WTC11 (cell line): ENCODE results near the gene ATPAF2. TPM values are rescaled to one million over a fixed set of nuclear protein-coding genes. Genes with fewer than 3 reads are reported as not detected.

Source experiments
- ATAC-seq: fragments of 200-7000 bp; cut with Tn5 transposase; 2 replicates; pipeline ENCODE4 v1.10.0; 2021; ENCODE audit warnings: mild to moderate bottlenecking, moderate library complexity
- CTCF ChIA-PET: fragments of 300-600 bp; sonication (Branson Sonifier 250); formaldehyde crosslinking; loops from one replicate; lab custom pipeline; 2021; ENCODE audit warnings: antibody characterized with exemption; lab: Charles Lee
- POLR2A ChIA-PET: fragments of 350-600 bp; sonication (Branson Sonifier 250); formaldehyde crosslinking; loops from one replicate; lab custom pipeline; 2021; ENCODE audit warnings: antibody characterized with exemption; lab: Charles Lee
- DNase-seq: peaks from one replicate; pipeline ENCODE4 v3.0.0; 2021; ENCODE audit warnings: low spot score
- H3K27ac Mint-ChIP-seq: 2 replicates; pipeline ENCODE4 v1.8.0; 2021; ENCODE audit warnings: mixed read lengths
- H3K27me3 Mint-ChIP-seq: 2 replicates; pipeline ENCODE4 v1.8.0; 2021; ENCODE audit warnings: low read depth, mild to moderate bottlenecking, moderate library complexity, mixed read lengths
- H3K36me3 Mint-ChIP-seq: 2 replicates; pipeline ENCODE4 v1.8.0; 2021; ENCODE audit warnings: mixed read lengths
- H3K4me1 Mint-ChIP-seq: 2 replicates; pipeline ENCODE4 v1.8.0; 2022; ENCODE audit warnings: mixed read lengths
- H3K4me3 Mint-ChIP-seq: 2 replicates; pipeline ENCODE4 v1.8.0; 2021; ENCODE audit warnings: mild to moderate bottlenecking, moderate library complexity, mixed read lengths
- H3K9me3 Mint-ChIP-seq: 2 replicates; pipeline ENCODE4 v1.8.0; 2021; ENCODE audit warnings: mixed read lengths
- FOXK1 ChIP-seq: sonication (generic); formaldehyde crosslinking; IDR thresholded peaks from 2 replicates; pipeline ENCODE4 v1.8.0; 2022; ENCODE audit warnings: mild to moderate bottlenecking, moderate library complexity, missing genetic modification reagents
- IRF2 ChIP-seq: sonication (generic); formaldehyde crosslinking; IDR thresholded peaks from 2 replicates; pipeline ENCODE4 v1.8.0; 2022; ENCODE audit warnings: low read depth, missing genetic modification reagents, borderline replicate concordance
- NFYB ChIP-seq: sonication (generic); formaldehyde crosslinking; conservative IDR thresholded peaks from 2 replicates; pipeline ENCODE4 v1.8.0; 2022; ENCODE audit warnings: low read depth, missing genetic modification reagents
- RORB ChIP-seq: fragments of 250-450 bp; sonication (Bioruptor Pico); IDR thresholded peaks from 2 replicates; pipeline ENCODE4 v1.9.0; 2021; ENCODE audit warnings: mild to moderate bottlenecking
- SMAD4 ChIP-seq: sonication (generic); formaldehyde crosslinking; IDR thresholded peaks from 2 replicates; pipeline ENCODE4 v1.8.0; 2022; ENCODE audit warnings: mild to moderate bottlenecking, missing genetic modification reagents
- SOX15 ChIP-seq: fragments of 250-450 bp; sonication (Bioruptor Pico); IDR thresholded peaks from 2 replicates; pipeline ENCODE4 v1.9.0; 2021; ENCODE audit warnings: mild to moderate bottlenecking
- SP1 ChIP-seq: sonication (generic); formaldehyde crosslinking; conservative IDR thresholded peaks from 2 replicates; pipeline ENCODE4 v1.8.1; 2022; ENCODE audit warnings: missing genetic modification reagents
- TEAD1 ChIP-seq: sonication (generic); formaldehyde crosslinking; IDR thresholded peaks from 2 replicates; pipeline ENCODE4 v1.8.0; 2022; ENCODE audit warnings: mild to moderate bottlenecking, missing genetic modification reagents
- ZBTB21 ChIP-seq: sonication (generic); formaldehyde crosslinking; IDR thresholded peaks from 2 replicates; pipeline ENCODE4 v1.8.1; 2023; ENCODE audit warnings: mild to moderate bottlenecking, missing genetic modification reagents, borderline replicate concordance
- ZNF263 ChIP-seq: sonication (generic); formaldehyde crosslinking; IDR thresholded peaks from 2 replicates; pipeline ENCODE4 v1.8.1; 2022; ENCODE audit warnings: low read depth, mild to moderate bottlenecking, moderate library complexity, missing genetic modification reagents
- ZNF396 ChIP-seq: fragments of 250-450 bp; sonication (Bioruptor Pico); IDR thresholded peaks from 2 replicates; pipeline ENCODE4 v1.8.0; 2021; ENCODE audit warnings: mild to moderate bottlenecking, moderate library complexity, borderline replicate concordance
- ZNF423 ChIP-seq: fragments of 250-450 bp; sonication (Bioruptor Pico); IDR thresholded peaks from 2 replicates; pipeline ENCODE4 v2.1.2; 2022; ENCODE audit warnings: mild to moderate bottlenecking, moderate library complexity
- total RNA-seq: library from RNA; stranded (reverse); gene quantifications from 3 replicates; pipeline ENCODE4 v1.2.3, GENCODE V29; 2021
- TF ChIP-seq, protein P1 (sequence below): fragments of 250-450 bp; sonication (Bioruptor Pico); conservative IDR thresholded peaks from 2 replicates; pipeline ENCODE4 v1.9.0; 2021; ENCODE audit warnings: mild to moderate bottlenecking
- TF ChIP-seq, protein P2 (sequence below): sonication (generic); formaldehyde crosslinking; IDR thresholded peaks from 2 replicates; pipeline ENCODE4 v1.8.1; 2023; ENCODE audit warnings: mild to moderate bottlenecking, missing genetic modification reagents, moderate library complexity
- TF ChIP-seq, protein P3 (sequence below): fragments of 250-450 bp; sonication (Bioruptor Pico); IDR thresholded peaks from 2 replicates; pipeline ENCODE4 v1.8.0; 2021; ENCODE audit warnings: mild to moderate bottlenecking
- TF ChIP-seq, protein P4 (sequence below): sonication (generic); formaldehyde crosslinking; IDR thresholded peaks from 2 replicates; pipeline ENCODE4 v1.8.0; 2022; ENCODE audit warnings: missing genetic modification reagents
- TF ChIP-seq, protein P5 (sequence below): sonication (generic); formaldehyde crosslinking; IDR thresholded peaks from 2 replicates; pipeline ENCODE4 v1.8.1; 2023; ENCODE audit warnings: mild to moderate bottlenecking, moderate library complexity, missing genetic modification reagents
- TF ChIP-seq, protein P6 (sequence below): sonication (generic); formaldehyde crosslinking; IDR thresholded peaks from 2 replicates; pipeline ENCODE4 v1.8.0; 2023; ENCODE audit warnings: mild to moderate bottlenecking, missing genetic modification reagents
- TF ChIP-seq, protein P7 (sequence below): sonication (generic); formaldehyde crosslinking; IDR thresholded peaks from 2 replicates; pipeline ENCODE4 v1.8.0; 2022; ENCODE audit warnings: mild to moderate bottlenecking, missing genetic modification reagents

The ATPAF2 gene
- total RNA-seq, 1 experiment from 2014 or later = 33.5 TPM

DNA sequence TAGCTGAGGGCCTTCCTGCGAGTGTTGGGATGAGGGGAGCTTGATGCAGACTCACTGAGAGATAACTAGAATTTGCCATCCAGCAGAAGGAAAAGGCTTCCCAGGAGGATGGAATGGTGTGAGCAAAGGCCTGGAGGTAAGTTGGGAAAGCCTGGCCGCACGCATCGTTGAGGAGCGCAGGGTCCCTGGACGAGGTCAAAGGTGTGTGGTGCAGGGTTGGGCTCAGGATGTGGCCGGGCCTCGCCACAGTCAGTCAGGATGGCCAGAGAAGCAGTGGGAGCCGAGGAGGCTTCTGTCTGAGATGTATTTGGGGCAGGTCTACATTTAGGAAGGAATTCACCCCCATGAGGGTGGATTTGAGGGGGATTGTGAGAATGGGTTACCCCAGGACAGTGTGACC lies 49.9 kb downstream of the ATPAF2 start (continued):
- TF ChIP-seq, protein P1, sequence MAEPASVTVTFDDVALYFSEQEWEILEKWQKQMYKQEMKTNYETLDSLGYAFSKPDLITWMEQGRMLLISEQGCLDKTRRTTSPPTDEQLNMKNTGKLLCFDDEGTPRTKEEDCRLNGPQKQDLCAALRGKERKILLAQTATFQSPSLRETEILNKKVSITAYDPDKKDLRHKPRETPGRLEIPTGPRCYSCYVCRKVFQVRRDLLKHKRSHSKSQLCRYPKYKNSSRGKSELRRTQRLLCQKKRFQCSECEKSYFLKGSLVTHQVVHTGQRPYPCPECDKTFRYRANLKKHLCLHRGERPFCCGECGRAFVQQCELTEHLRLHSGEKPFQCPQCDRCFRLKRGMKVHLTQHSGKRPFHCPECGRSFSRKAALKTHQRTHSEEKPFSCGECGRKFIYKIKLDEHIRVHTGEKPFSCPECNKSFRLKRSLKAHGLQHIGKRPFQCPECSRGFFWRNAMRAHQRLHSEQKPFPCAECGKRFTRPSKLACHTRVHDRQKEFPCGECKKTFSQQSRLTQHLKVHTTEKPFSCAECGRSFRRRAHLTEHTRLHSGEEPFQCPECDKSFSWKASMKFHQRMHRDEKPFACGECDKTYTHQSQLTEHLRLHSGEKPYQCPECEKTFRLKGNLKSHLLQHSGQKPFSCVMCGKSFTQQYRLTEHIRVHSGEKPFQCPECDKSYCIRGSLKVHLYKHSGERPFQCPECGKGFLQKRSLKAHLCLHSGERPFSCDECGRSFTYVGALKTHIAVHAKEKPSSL (CRISPR knock-in tag) = no peak
- no peak for TF ChIP-seq RORB (CRISPR knock-in tag)
- TF ChIP-seq, protein P2, sequence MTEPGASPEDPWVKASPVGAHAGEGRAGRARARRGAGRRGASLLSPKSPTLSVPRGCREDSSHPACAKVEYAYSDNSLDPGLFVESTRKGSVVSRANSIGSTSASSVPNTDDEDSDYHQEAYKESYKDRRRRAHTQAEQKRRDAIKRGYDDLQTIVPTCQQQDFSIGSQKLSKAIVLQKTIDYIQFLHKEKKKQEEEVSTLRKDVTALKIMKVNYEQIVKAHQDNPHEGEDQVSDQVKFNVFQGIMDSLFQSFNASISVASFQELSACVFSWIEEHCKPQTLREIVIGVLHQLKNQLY (CRISPR knock-in tag) = no peak
- TF ChIP-seq, protein P3, sequence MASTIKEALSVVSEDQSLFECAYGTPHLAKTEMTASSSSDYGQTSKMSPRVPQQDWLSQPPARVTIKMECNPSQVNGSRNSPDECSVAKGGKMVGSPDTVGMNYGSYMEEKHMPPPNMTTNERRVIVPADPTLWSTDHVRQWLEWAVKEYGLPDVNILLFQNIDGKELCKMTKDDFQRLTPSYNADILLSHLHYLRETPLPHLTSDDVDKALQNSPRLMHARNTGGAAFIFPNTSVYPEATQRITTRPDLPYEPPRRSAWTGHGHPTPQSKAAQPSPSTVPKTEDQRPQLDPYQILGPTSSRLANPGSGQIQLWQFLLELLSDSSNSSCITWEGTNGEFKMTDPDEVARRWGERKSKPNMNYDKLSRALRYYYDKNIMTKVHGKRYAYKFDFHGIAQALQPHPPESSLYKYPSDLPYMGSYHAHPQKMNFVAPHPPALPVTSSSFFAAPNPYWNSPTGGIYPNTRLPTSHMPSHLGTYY = no peak
- TF ChIP-seq, protein P4, sequence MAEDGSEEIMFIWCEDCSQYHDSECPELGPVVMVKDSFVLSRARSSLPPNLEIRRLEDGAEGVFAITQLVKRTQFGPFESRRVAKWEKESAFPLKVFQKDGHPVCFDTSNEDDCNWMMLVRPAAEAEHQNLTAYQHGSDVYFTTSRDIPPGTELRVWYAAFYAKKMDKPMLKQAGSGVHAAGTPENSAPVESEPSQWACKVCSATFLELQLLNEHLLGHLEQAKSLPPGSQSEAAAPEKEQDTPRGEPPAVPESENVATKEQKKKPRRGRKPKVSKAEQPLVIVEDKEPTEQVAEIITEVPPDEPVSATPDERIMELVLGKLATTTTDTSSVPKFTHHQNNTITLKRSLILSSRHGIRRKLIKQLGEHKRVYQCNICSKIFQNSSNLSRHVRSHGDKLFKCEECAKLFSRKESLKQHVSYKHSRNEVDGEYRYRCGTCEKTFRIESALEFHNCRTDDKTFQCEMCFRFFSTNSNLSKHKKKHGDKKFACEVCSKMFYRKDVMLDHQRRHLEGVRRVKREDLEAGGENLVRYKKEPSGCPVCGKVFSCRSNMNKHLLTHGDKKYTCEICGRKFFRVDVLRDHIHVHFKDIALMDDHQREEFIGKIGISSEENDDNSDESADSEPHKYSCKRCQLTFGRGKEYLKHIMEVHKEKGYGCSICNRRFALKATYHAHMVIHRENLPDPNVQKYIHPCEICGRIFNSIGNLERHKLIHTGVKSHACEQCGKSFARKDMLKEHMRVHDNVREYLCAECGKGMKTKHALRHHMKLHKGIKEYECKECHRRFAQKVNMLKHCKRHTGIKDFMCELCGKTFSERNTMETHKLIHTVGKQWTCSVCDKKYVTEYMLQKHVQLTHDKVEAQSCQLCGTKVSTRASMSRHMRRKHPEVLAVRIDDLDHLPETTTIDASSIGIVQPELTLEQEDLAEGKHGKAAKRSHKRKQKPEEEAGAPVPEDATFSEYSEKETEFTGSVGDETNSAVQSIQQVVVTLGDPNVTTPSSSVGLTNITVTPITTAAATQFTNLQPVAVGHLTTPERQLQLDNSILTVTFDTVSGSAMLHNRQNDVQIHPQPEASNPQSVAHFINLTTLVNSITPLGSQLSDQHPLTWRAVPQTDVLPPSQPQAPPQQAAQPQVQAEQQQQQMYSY (CRISPR knock-in tag) = no peak
- TF ChIP-seq, protein P5, sequence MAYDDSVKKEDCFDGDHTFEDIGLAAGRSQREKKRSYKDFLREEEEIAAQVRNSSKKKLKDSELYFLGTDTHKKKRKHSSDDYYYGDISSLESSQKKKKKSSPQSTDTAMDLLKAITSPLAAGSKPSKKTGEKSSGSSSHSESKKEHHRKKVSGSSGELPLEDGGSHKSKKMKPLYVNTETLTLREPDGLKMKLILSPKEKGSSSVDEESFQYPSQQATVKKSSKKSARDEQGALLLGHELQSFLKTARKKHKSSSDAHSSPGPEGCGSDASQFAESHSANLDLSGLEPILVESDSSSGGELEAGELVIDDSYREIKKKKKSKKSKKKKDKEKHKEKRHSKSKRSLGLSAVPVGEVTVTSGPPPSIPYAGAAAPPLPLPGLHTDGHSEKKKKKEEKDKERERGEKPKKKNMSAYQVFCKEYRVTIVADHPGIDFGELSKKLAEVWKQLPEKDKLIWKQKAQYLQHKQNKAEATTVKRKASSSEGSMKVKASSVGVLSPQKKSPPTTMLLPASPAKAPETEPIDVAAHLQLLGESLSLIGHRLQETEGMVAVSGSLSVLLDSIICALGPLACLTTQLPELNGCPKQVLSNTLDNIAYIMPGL (CRISPR knock-in tag) = no peak
- TF ChIP-seq FOXK1 (CRISPR knock-in tag) = no peak
- no peak for TF ChIP-seq TEAD1 (CRISPR knock-in tag)
- TF ChIP-seq, protein P6, sequence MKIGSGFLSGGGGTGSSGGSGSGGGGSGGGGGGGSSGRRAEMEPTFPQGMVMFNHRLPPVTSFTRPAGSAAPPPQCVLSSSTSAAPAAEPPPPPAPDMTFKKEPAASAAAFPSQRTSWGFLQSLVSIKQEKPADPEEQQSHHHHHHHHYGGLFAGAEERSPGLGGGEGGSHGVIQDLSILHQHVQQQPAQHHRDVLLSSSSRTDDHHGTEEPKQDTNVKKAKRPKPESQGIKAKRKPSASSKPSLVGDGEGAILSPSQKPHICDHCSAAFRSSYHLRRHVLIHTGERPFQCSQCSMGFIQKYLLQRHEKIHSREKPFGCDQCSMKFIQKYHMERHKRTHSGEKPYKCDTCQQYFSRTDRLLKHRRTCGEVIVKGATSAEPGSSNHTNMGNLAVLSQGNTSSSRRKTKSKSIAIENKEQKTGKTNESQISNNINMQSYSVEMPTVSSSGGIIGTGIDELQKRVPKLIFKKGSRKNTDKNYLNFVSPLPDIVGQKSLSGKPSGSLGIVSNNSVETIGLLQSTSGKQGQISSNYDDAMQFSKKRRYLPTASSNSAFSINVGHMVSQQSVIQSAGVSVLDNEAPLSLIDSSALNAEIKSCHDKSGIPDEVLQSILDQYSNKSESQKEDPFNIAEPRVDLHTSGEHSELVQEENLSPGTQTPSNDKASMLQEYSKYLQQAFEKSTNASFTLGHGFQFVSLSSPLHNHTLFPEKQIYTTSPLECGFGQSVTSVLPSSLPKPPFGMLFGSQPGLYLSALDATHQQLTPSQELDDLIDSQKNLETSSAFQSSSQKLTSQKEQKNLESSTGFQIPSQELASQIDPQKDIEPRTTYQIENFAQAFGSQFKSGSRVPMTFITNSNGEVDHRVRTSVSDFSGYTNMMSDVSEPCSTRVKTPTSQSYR = no peak

DNA sequence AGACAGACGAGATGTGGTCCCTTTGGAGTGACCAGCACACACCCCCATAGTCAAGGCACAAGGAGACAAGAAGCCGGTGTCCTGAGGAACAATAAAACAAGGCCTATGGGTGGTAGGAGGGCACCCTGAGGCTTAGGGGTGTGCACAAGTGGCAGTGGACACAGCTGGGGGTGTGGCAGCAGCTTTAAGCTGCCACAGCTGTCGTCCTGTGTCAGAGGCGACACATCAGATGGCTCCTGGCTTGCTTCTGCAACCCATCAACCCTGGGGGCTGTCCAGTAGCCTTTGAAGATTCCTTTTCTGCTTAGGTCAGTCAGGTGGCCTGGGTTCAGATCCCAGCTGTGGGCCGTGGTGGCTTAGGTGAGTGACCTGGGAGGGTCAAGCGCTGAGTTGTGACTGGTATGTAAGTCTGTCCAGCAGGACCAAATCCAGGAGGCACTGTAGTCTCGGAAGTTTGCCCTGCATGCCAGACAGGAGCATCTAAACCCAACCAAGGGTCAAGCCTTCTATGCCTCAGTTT lies 50.5 kb downstream of the ATPAF2 start:
- no peaks in the 10 kb centered on the region for H3K9me3 Mint-ChIP-seq
- no peaks in the 10 kb centered on the region for H3K36me3 Mint-ChIP-seq
- no peaks in the 10 kb centered on the region for H3K27me3 Mint-ChIP-seq
- H3K4me3 Mint-ChIP-seq = no peak overlapping the region
- no peaks in the 10 kb centered on the region for H3K4me1 Mint-ChIP-seq
- ChIA-PET POLR2A (no interaction called here), CTCF (interaction anchor here (1.2 to 2.1 kb wide), 3 partner anchors 19 to 129 kb away, joined by 3 to 9 read pairs (median 3); no protein-coding TSS in a partner anchor)
- DNase-seq (no peak), ATAC-seq (no peak)
- H3K27ac Mint-ChIP-seq = no peak overlapping the region
- TF ChIP-seq ZNF396 (no peak), NFYB (CRISPR knock-in tag) (no peak), IRF2 (CRISPR knock-in tag) (no peak), SP1 (CRISPR knock-in tag) (no peak), SMAD4 (CRISPR knock-in tag) (no peak), SOX15 (CRISPR knock-in tag) (no peak), ZNF263 (CRISPR knock-in tag) (no peak), RORB (CRISPR knock-in tag) (no peak), ZBTB21 (CRISPR knock-in tag) (no peak), ZNF423 (CRISPR knock-in tag) (no peak), TEAD1 (CRISPR knock-in tag) (no peak)
- TF ChIP-seq, protein P1 (CRISPR knock-in tag) = no peak
- TF ChIP-seq, protein P7, sequence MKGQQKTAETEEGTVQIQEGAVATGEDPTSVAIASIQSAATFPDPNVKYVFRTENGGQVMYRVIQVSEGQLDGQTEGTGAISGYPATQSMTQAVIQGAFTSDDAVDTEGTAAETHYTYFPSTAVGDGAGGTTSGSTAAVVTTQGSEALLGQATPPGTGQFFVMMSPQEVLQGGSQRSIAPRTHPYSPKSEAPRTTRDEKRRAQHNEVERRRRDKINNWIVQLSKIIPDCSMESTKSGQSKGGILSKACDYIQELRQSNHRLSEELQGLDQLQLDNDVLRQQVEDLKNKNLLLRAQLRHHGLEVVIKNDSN (CRISPR knock-in tag) = no peak
